Activated naive CD4-positive, alpha-beta T cell treated with anti-CD3 and anti-CD28 coated beads, Interleukin-2, amount 10 ng/mL, durations not matched to agents 7 days and 5 days (primary cell): ENCODE results near the gene PRKACA.

Experiments used
- CTCF ChIA-PET: fragments of 350-600 bp; sonication (Branson Sonifier 250); formaldehyde crosslinking; loops from one replicate; lab custom pipeline; 2021; ENCODE audit warnings: antibody characterized with exemption; lab: Charles Lee
- DNase-seq: peaks from one replicate; pipeline ENCODE4 v3.0.0-alpha.2; 2020
- H3K27ac Mint-ChIP-seq: one replicate; pipeline ENCODE4 v1.8.0; 2021; ENCODE audit warnings: mild to moderate bottlenecking, moderate library complexity, mixed read lengths
- H3K27me3 Mint-ChIP-seq: one replicate; pipeline ENCODE4 v1.8.0; 2021; ENCODE audit warnings: mild to moderate bottlenecking, mixed read lengths
- H3K36me3 Mint-ChIP-seq: one replicate; pipeline ENCODE4 v1.8.0; 2021; ENCODE audit warnings: mixed read lengths
- H3K4me1 Mint-ChIP-seq: one replicate; pipeline ENCODE4 v1.8.0; 2021; ENCODE audit warnings: mixed read lengths
- H3K4me3 Mint-ChIP-seq: one replicate; pipeline ENCODE4 v1.8.0; 2021; ENCODE audit warnings: mild to moderate bottlenecking, moderate library complexity, mixed read lengths
- H3K9me3 Mint-ChIP-seq: one replicate; pipeline ENCODE4 v1.8.0; 2021; ENCODE audit warnings: mixed read lengths

The PRKACA gene

GRCh38 chr19:14072535-14073260 is 44.9 kb downstream of the PRKACA start, which contains the start of gene MISP3:
Gene MISP3, plus strand, starts transcription at chr19:14072786. Its CDS starts 524 bp downstream, at chr19:14073310.
- Mint-ChIP-seq H3K36me3 (no peaks in the 10 kb centered on the region), H3K9me3 (no peaks in the 10 kb centered on the region), H3K27ac (peak within 1 kb of the TSS; percentile 85), H3K4me1 (peaks cover 32% of the 10 kb centered on the region), H3K27me3 (peaks cover 59% of the 10 kb centered on the region), H3K4me3 (peak within 1 kb of the TSS; percentile 91)
- DNase-seq, result peak; percentile 54
- CTCF ChIA-PET, result interaction anchor here (0.7 to 6.7 kb wide), 13 partner anchors 9 to 197 kb away, joined by 3 to 70 read pairs (median 5); partner anchors contain the start of genes ASF1B and IL27RA

GRCh38 chr19:14070268-14071050 is 47.1 kb downstream of the PRKACA start:
- Mint-ChIP-seq H3K27me3 (peaks cover 71% of the 10 kb centered on the region), H3K4me1 (peaks cover 25% of the 10 kb centered on the region), H3K9me3 (no peaks in the 10 kb centered on the region), H3K36me3 (no peaks in the 10 kb centered on the region), H3K27ac (no peak overlapping the region), H3K4me3 (no peak overlapping the region)
- CTCF ChIA-PET, result interaction anchor here (1.2 to 6.7 kb wide), 5 partner anchors 12 to 195 kb away, joined by 3 to 70 read pairs (median 6); no protein-coding TSS in a partner anchor
- DNase-seq, result no peak

GRCh38 chr19:14066134-14066533 is 51.4 kb downstream of the PRKACA start:
- Mint-ChIP-seq H3K27ac (no peak overlapping the region), H3K4me3 (no peak overlapping the region), H3K4me1 (peaks cover 2% of the 10 kb centered on the region), H3K9me3 (no peaks in the 10 kb centered on the region), H3K27me3 (peaks cover 50% of the 10 kb centered on the region), H3K36me3 (no peaks in the 10 kb centered on the region)
- CTCF ChIA-PET, result no interaction called here
- no peak for DNase-seq

- CTCF ChIA-PET, result no interaction called here
- H3K9me3 Mint-ChIP-seq, result no peaks in the 10 kb centered on the region
- peaks cover 57% of the 10 kb centered on the region for H3K27me3 Mint-ChIP-seq
- no peaks in the 10 kb centered on the region for H3K36me3 Mint-ChIP-seq
- no peak for DNase-seq
- H3K4me3 Mint-ChIP-seq, result no peak overlapping the region
- peaks cover 12% of the 10 kb centered on the region for H3K4me1 Mint-ChIP-seq
- H3K27ac Mint-ChIP-seq, result no peak overlapping the region
Observed at GRCh38 chr19:14063105-14063504, 54.5 kb downstream of the PRKACA start.

- H3K27ac Mint-ChIP-seq, result no peak overlapping the region
- no peaks in the 10 kb centered on the region for H3K9me3 Mint-ChIP-seq
- H3K36me3 Mint-ChIP-seq, result no peaks in the 10 kb centered on the region
- CTCF ChIA-PET, result no interaction called here
- H3K4me3 Mint-ChIP-seq, result no peak overlapping the region
- DNase-seq, result no peak
- H3K4me1 Mint-ChIP-seq, result peaks cover 17% of the 10 kb centered on the region
- peaks cover 62% of the 10 kb centered on the region for H3K27me3 Mint-ChIP-seq
Observed at GRCh38 chr19:14062558-14062855, 55.1 kb downstream of the PRKACA start.

- H3K36me3 Mint-ChIP-seq, result no peaks in the 10 kb centered on the region
- peaks cover 65% of the 10 kb centered on the region for H3K27me3 Mint-ChIP-seq
- CTCF ChIA-PET, result interaction anchor here (4.9 kb wide), 1 partner anchor 13 kb away, joined by 56 read pairs; no protein-coding TSS in a partner anchor
- peaks cover 18% of the 10 kb centered on the region for H3K4me1 Mint-ChIP-seq
- DNase-seq, result no peak
- no peaks in the 10 kb centered on the region for H3K9me3 Mint-ChIP-seq
- no peak within 1 kb of the TSS for H3K27ac Mint-ChIP-seq
- no peak within 1 kb of the TSS for H3K4me3 Mint-ChIP-seq
Observed at GRCh38 chr19:14061751-14062557, 55.6 kb downstream of the PRKACA start, which contains the start of gene PALM3. Gene PALM3, minus strand, starts transcription at chr19:14062076. Its CDS starts 96 bp downstream, at chr19:14061980.

- CTCF ChIA-PET, result interaction anchor here (0.6 to 6.1 kb wide), 8 partner anchors 10 to 180 kb away, joined by 3 to 70 read pairs (median 8); partner anchors contain the start of gene MISP3
- Mint-ChIP-seq H3K27me3 (peaks cover 66% of the 10 kb centered on the region), H3K9me3 (no peaks in the 10 kb centered on the region), H3K4me1 (peaks cover 21% of the 10 kb centered on the region), H3K4me3 (no peak overlapping the region), H3K36me3 (no peaks in the 10 kb centered on the region), H3K27ac (no peak overlapping the region)
- no peak for DNase-seq
Observed at GRCh38 chr19:14061081-14061749, 56.3 kb downstream of the PRKACA start.

- no peak for DNase-seq
- Mint-ChIP-seq H3K36me3 (no peaks in the 10 kb centered on the region), H3K27me3 (peaks cover 75% of the 10 kb centered on the region), H3K4me1 (peaks cover 21% of the 10 kb centered on the region), H3K9me3 (no peaks in the 10 kb centered on the region), H3K27ac (no peak overlapping the region), H3K4me3 (no peak overlapping the region)
- CTCF ChIA-PET, result interaction anchor here (0.6 to 6.1 kb wide), 21 partner anchors 11 to 179 kb away, joined by 3 to 70 read pairs (median 5); partner anchors contain the start of genes ASF1B, DCAF15, MISP3 and PODNL1
Observed at GRCh38 chr19:14059652-14060155, 57.9 kb downstream of the PRKACA start.

GRCh38 chr19:14059093-14059480 is 58.5 kb downstream of the PRKACA start:
- no peaks in the 10 kb centered on the region for H3K9me3 Mint-ChIP-seq
- H3K4me1 Mint-ChIP-seq, result peaks cover 21% of the 10 kb centered on the region
- DNase-seq, result peak; percentile 69
- H3K4me3 Mint-ChIP-seq, result no peak overlapping the region
- H3K27ac Mint-ChIP-seq, result no peak overlapping the region
- CTCF ChIA-PET, result interaction anchor here (0.7 to 6.1 kb wide), 26 partner anchors 11 to 184 kb away, joined by 3 to 70 read pairs (median 4); partner anchors contain the start of genes ASF1B, DCAF15, MISP3 and PODNL1
- H3K27me3 Mint-ChIP-seq, result peaks cover 79% of the 10 kb centered on the region
- peaks cover 2% of the 10 kb centered on the region for H3K36me3 Mint-ChIP-seq

GRCh38 chr19:14058182-14059092 is 59.1 kb downstream of the PRKACA start:
- Mint-ChIP-seq H3K9me3 (no peaks in the 10 kb centered on the region), H3K27me3 (peaks cover 79% of the 10 kb centered on the region), H3K36me3 (peaks cover 6% of the 10 kb centered on the region), H3K27ac (no peak overlapping the region), H3K4me1 (peaks cover 21% of the 10 kb centered on the region), H3K4me3 (no peak overlapping the region)
- CTCF ChIA-PET, result interaction anchor here (0.7 to 6.1 kb wide), 21 partner anchors 10 to 183 kb away, joined by 3 to 70 read pairs (median 6); partner anchors contain the start of genes ASF1B, DCAF15, MISP3 and RFX1
- no peak for DNase-seq

- CTCF ChIA-PET, result interaction anchor here (0.8 to 6.1 kb wide), 8 partner anchors 8 to 184 kb away, joined by 3 to 70 read pairs (median 5); partner anchors contain the start of genes DCAF15 and MISP3
- no peak for DNase-seq
- peaks cover 21% of the 10 kb centered on the region for H3K4me1 Mint-ChIP-seq
- peaks cover 72% of the 10 kb centered on the region for H3K27me3 Mint-ChIP-seq
- H3K9me3 Mint-ChIP-seq, result no peaks in the 10 kb centered on the region
- H3K27ac Mint-ChIP-seq, result no peak overlapping the region
- peak overlapping the region; percentile 34 for H3K4me3 Mint-ChIP-seq
- H3K36me3 Mint-ChIP-seq, result peaks cover 19% of the 10 kb centered on the region
Observed at GRCh38 chr19:14056741-14057356, 60.7 kb downstream of the PRKACA start.
